ENCODE results near the gene LGALS7.
"Not testable (repeated sequence)": the region's sequence is repeated elsewhere in the genome, so short reads cannot be mapped to it uniquely, and the experiment has no call there.

The LGALS7 gene

DNA sequence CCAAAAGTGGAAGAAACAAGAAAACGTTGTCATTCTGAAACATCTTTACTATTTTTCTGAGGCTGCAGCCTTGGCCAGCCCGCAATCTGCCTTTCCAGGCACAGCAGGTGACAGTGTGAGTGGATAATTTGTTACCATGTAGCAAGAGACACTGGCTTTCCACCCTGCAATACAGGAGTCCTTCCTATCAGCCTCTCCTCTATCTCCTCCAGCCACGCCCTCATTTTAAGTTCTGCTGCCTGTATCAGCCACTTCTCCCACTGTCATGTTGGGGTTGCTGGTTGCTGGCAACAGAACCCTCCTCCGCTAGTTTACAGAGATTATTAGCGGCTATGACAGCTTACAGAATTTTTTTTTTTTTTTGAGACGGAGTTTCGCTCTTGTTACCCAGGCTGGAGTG is 7.7 kb upstream of the LGALS7 start:
- DNase-seq, result no peak
- intact Hi-C loops (cut with DNase I), result no loop called here

GRCh38 chr19:38780443-38780842 is 7.1 kb upstream of the LGALS7 start:
- DNase-seq, result peak in 2 of 10 donors; percentile 0 to 15
- intact Hi-C loops (cut with DNase I), result no loop called here

DNA sequence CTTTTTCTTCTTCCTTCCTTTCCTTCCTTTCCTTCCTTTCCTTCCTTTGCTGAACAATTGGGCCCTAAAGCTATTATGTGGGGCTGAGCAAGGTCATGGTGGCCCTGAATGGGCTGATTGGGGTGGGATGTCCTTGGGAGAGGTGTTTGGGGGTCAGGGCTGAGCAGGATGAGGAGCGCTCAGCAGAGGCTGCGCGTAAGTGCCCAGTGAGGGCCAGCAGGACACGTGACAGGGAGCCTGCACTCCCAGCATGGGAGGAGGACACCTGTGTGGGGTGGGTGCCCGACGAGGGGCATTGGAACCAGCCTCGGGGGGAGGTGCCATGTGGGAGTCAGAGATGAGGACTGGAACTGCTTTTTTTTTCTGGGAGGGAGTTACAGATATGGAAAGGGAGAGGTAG is 5.4 kb upstream of the LGALS7 start:
- intact Hi-C loops (cut with DNase I), result no loop called here
- DNase-seq, result no peak

- intact Hi-C loops (cut with DNase I), result no loop called here
Observed at GRCh38 chr19:38774181-38774950, 1.0 kb upstream of the LGALS7 start.

GRCh38 chr19:38771569-38771968 is 1.7 kb downstream of the LGALS7 start:
- DNase-seq; intact Hi-C loops (cut with DNase I): not testable (repeated sequence)

More at GRCh38 chr19:38774181-38774950, 1.0 kb upstream of the LGALS7 start:
- no peak for DNase-seq

DNA sequence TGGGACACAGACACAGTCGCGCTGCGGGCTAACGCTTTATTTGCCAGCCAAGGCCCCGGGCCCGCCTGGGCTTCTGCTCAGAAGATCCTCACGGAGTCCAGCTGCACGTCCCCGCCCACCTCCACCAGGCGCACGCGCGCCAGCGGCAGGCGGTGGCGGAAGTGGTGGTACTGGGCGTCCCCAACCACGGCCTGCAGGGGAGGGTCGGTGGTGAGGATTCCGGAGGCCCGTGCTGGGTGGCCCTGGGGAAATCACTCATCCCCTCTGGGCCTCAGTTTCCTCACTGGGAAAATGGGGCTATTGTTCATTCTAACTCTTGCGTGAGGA is 2.4 kb downstream of the LGALS7 start:
- intact Hi-C loops (cut with DNase I); DNase-seq: not testable (repeated sequence)

- DNase-seq; intact Hi-C loops (cut with DNase I): not testable (repeated sequence)
Observed at GRCh38 chr19:38770228-38770948, 2.9 kb downstream of the LGALS7 start.

GRCh38 chr19:38769635-38770211 is 3.6 kb downstream of the LGALS7 start:
- DNase-seq, result peak; percentile 17 to 90 (median 62)
- intact Hi-C loops (cut with DNase I), result no loop called here

- intact Hi-C loops (cut with DNase I), result no loop called here
- no peak for DNase-seq
Observed at GRCh38 chr19:38766276-38767047, 6.9 kb downstream of the LGALS7 start.

DNA sequence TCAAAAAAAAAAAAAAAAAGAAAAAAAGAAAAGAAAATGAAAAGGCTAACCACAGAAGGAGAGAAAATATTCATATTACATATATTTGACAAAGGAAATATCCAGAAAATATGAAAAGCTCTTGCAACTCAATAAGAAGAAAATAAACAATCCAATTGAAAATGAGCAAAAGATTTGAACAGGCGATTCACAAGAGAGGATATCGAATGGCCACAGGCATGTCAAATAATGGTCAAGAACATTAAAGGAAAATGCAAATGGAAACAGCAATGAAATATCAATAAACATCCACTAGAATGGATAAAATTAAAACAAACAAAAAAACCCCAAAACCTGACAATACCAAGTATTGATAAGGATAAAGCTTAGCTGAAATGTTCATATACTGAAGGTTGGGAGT is 8.1 kb downstream of the LGALS7 start:
- intact Hi-C loops (cut with DNase I), result no loop called here
- DNase-seq, result no peak

DNA sequence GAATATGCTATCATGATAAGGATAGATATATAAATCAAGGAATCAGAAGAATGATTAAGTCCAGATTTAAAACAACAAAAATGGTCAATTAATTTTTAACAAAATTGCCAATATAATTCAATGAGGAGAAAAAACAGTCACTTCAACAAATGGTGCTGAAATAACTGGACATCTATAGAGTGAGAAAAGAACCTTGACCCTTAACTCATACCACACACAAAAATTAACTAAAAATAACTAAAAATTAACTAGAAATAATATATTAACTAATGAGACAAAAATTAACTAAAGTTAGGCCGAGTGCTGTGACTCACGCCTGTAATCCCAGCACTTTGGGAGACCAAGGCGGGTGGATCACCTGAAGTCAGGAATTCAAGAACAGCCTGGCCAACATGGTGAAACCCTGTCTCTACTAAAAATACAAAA is 9.5 kb downstream of the LGALS7 start:
- intact Hi-C loops (cut with DNase I), result no loop called here
- no peak for DNase-seq

- DNase-seq; intact Hi-C loops (cut with DNase I): not testable (repeated sequence)
Observed at GRCh38 chr19:38761884-38762389, 11.4 kb downstream of the LGALS7 start.

- intact Hi-C loops (cut with DNase I), result not testable (repeated sequence)
- peak in 1 of 10 donors; percentile 30 for DNase-seq
Observed at GRCh38 chr19:38760805-38761517, 12.4 kb downstream of the LGALS7 start.

DNA sequence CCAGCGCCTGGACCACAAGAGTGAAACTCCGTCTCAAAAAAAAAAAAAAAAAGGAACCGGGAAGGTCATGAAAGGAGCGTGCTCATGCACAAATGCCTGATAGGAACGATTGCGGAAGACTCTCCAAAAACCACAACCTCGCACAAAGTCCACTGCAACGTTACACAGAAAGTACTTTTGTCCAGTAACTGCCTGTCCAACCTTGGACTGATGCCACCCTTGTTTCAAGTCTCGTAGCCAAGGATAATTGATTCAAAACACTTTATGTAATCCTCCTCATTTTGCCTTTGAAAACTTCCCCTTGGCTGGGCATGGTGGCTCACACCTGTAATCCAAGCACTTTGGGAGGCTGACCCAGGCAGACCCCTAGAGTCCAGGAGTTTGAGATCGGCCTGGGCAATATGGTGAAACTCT is 13.7 kb downstream of the LGALS7 start:
- intact Hi-C loops (cut with DNase I), result no loop called here
- no peak for DNase-seq

GRCh38 chr19:38754196-38754595 is 19.1 kb downstream of the LGALS7 start:
- intact Hi-C loops (cut with DNase I); DNase-seq: not testable (repeated sequence)

GRCh38 chr19:38753783-38754182 is 19.5 kb downstream of the LGALS7 start:
- DNase-seq; intact Hi-C loops (cut with DNase I): not testable (repeated sequence)

GRCh38 chr19:38745316-38745715 is 28.0 kb downstream of the LGALS7 start:
- intact Hi-C loops (cut with DNase I), result no loop called here
- DNase-seq, result peak in 1 of 10 donors; percentile 45

- intact Hi-C loops (cut with DNase I), result no loop called here
Observed at GRCh38 chr19:38744874-38745273, 28.4 kb downstream of the LGALS7 start.

GRCh38 chr19:38744298-38744681 is 29.0 kb downstream of the LGALS7 start, which contains the start of gene CAPN12:
Gene CAPN12 (minus strand): TSS chr19:38744474. CDS start chr19:38744165, 309 bp downstream.
- no peak for DNase-seq
- intact Hi-C loops (cut with DNase I), result no loop called here

More at GRCh38 chr19:38744874-38745273, 28.4 kb downstream of the LGALS7 start:
- DNase-seq, result no peak
